Cardiac atrium fibroblast (primary cell): ENCODE results near the gene IDI1. TPM values are rescaled to one million over a fixed set of nuclear protein-coding genes. Genes with fewer than 3 reads are reported as not detected.

Experiments used
- total RNA-seq: library from RNA; depleted of rRNA; stranded (reverse); fragments of >200 nt; gene quantifications from 2 replicates; pipeline ENCODE4 v1.2.3, GENCODE V29; 2015

The IDI1 gene
- 59.2 and 79.1 TPM in 2 replicates for total RNA-seq

GRCh38 chr10:1048732-1049424 lies at the start of gene IDI1:
TSS of gene IDI1 (minus strand) at chr10:1049119. CDS start at chr10:1049003, 116 bp downstream.

GRCh38 chr10:1056326-1057105 lies 7.6 kb upstream of the IDI1 start, which contains the start of gene WDR37:
TSS of gene WDR37 (plus strand) at chr10:1056385. CDS start at chr10:1072156, 15,771 bp downstream.

GRCh38 chr10:1025683-1026082 lies 23.2 kb downstream of the IDI1 start, which contains the start of gene IDI2:
TSS of gene IDI2 (minus strand) at chr10:1025859. CDS start at chr10:1024723, 1,136 bp downstream.

Other genes starting within 250 kb of the IDI1 start
- gene LARP4B, start 117.4 kb downstream of the IDI1 start, total RNA-seq, result 21.5 and 24.6 TPM in 2 replicates
- gene GTPBP4, start 60.7 kb downstream of the IDI1 start, total RNA-seq, result 22.7 and 31.8 TPM in 2 replicates
- not detected in 2 replicates for gene IDI2, start 23.3 kb downstream of the IDI1 start, total RNA-seq
- gene WDR37, start 7.3 kb upstream of the IDI1 start, total RNA-seq, result 7.0 and 13.0 TPM in 2 replicates